ENCODE data around the gene POLR1G. TPM values are rescaled to one million over a fixed set of nuclear protein-coding genes. Genes with fewer than 3 reads are reported as not detected.

The POLR1G gene
- total and polyA plus RNA-seq, 7 donors, result 6.0 to 12.5 (median 8.8) TPM

- Histone ChIP-seq H3K27me3 (ENCODE audit: insufficient read depth in 3 of 3, low read length in 2 of 3) (no peaks in the 10 kb centered on the region), H3K9me3 (no peaks in the 10 kb centered on the region), H3K4me3 (no peak overlapping the region), H3K27ac (no peak overlapping the region), H3K4me1 (peaks cover 6% of the 10 kb centered on the region), H3K36me3 (ENCODE audit: insufficient read depth in 1 of 2, low read depth in 1 of 2) (peaks cover 0 to 18% of the 10 kb centered on the region in 2 donors)
- DNase-seq (no peak), ATAC-seq (no peak)
- no peak for TF ChIP-seq CTCF (IDR thresholded peaks at IDR 0.05)
- intact Hi-C loops (cut with DNase I), result no loop called here
- 92 to 93% (median 92%) methylated on average over 11 of the region's 11 CpGs for WGBS, 3 donors
These were observed 37.6 kb upstream of the POLR1G start for GRCh38 chr19:45368737-45369340.

- WGBS, 3 donors, result 3 to 4% (median 4%) methylated on average over 48 to 55 of the region's 55 CpGs
- H3K9me3 ChIP-seq, result no peaks in the 10 kb centered on the region
- H3K27me3 ChIP-seq (ENCODE audit: insufficient read depth in 3 of 3, low read length in 2 of 3), result no peaks in the 10 kb centered on the region
- DNase-seq, result peak; percentile 99
- no peak for TF ChIP-seq CTCF (IDR thresholded peaks at IDR 0.05)
- H3K27ac ChIP-seq, result peak within 1 kb of the TSS; percentile 83
- H3K4me1 ChIP-seq, result peaks cover 6% of the 10 kb centered on the region
- peak within 1 kb of the TSS; percentile 91 for H3K4me3 ChIP-seq
- intact Hi-C loops (cut with DNase I), result no loop called here
- peak; percentile 99 to 100 (median 99) for ATAC-seq
- H3K36me3 ChIP-seq (ENCODE audit: insufficient read depth in 1 of 2, low read depth in 1 of 2), result peaks cover 0 to 8% of the 10 kb centered on the region in 2 donors
These were observed 35.8 kb upstream of the POLR1G start, which contains the start of gene ERCC2 for GRCh38 chr19:45370410-45371204. Gene ERCC2 (minus strand): TSS chr19:45370573. CDS start chr19:45370540, 33 bp downstream.

DNA sequence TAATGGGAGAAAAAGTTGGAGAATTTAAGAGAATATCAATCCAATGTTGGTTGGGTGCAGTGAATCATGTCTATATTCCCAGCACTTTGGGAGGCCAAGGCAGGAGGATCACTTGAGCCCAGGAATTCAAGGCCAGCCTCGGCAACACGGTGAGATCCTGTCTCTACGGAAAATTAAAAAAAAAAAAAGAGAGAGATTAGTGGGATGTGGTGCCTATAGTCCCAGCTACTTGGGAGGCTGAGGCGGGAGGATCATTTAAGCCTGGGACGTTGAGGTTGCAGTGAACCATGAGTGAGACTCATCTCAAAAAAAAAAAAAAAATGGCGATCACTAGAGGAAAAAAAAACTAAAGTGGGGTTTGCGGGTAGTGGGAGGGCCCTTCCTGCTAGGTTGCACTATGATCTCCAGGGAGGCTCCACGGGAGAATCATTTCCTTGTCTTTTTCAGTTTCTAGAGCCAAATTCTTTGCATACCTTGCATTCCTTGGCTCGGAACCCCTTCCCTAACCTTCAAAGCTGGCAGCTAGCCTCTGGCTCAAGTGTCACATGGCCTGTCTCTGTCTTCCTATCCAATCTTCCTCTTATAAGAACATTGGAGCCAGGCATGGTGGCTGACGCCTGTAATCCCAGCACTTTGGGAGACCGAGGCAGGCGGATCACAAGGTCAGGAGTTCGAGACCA lies 30.3 kb upstream of the POLR1G start:
- Histone ChIP-seq H3K27me3 (ENCODE audit: insufficient read depth in 3 of 3, low read length in 2 of 3) (no peaks in the 10 kb centered on the region), H3K36me3 (ENCODE audit: insufficient read depth in 1 of 2, low read depth in 1 of 2) (no peaks in the 10 kb centered on the region), H3K27ac (no peak overlapping the region), H3K9me3 (no peaks in the 10 kb centered on the region), H3K4me3 (no peak overlapping the region), H3K4me1 (peaks cover 2% of the 10 kb centered on the region)
- DNase-seq (peak in 1 of 2 donors; percentile 55), ATAC-seq (peak in 3 of 4 donors; percentile 31 to 59 (median 54))
- TF ChIP-seq CTCF (IDR thresholded peaks at IDR 0.05), result no peak
- WGBS, 3 donors, result 17 to 26% (median 22%) methylated on average over 12 to 13 of the region's 13 CpGs
- intact Hi-C loops (cut with DNase I), result no loop called here

DNA sequence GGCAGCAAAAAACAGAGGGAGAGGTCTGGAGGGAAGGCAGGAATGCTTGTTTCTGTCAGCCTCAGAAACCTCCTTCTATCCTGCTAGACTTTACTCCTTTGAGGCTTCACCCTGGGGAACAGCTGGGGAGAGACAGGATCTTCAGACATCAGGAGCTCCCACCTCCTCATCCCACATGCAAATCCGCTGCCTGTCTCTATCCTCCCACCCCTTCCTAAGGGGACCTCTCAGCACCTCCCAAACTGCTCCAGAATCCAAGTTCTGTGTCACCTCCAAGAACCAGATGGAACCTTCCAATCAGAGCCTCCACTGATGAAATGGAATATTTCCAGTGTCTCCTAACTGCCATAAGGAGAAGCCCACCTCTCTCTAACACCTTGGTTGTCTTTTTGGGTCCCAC lies 26.3 kb upstream of the POLR1G start:
- TF ChIP-seq CTCF (IDR thresholded peaks at IDR 0.05), result no peak
- no peak for DNase-seq

More for the DNA sequence above, 26.3 kb upstream of the POLR1G start:
- no peak for ATAC-seq
- Histone ChIP-seq H3K27ac (no peak overlapping the region), H3K9me3 (no peaks in the 10 kb centered on the region), H3K36me3 (ENCODE audit: insufficient read depth in 1 of 2, low read depth in 1 of 2) (no peaks in the 10 kb centered on the region), H3K4me3 (no peak overlapping the region), H3K4me1 (no peaks in the 10 kb centered on the region), H3K27me3 (ENCODE audit: insufficient read depth in 3 of 3, low read length in 2 of 3) (peaks cover 0 to 14% (median 4%) of the 10 kb centered on the region in 3 donors)
- 77 to 90% (median 86%) methylated on average over 1 of the region's 1 CpG for WGBS, 3 donors
- intact Hi-C loops (cut with DNase I), result no loop called here

All from psoas muscle (tissue), 8 donors.